Chondrocyte (in vitro differentiated cells): Measurements from ENCODE around the gene CST4. TPM values are rescaled to one million over a fixed set of nuclear protein-coding genes. Genes with fewer than 3 reads are reported as not detected.
"Not testable (repeated sequence)": the region's sequence is repeated elsewhere in the genome, so short reads cannot be mapped to it uniquely, and the experiment has no call there.

Experiments
- DNase-seq: peaks from one replicate; pipeline ENCODE4 v3.0.0; 2021; ENCODE audit warnings: mixed read lengths, low spot score
- H3K27ac Mint-ChIP-seq: one replicate; pipeline ENCODE4 v1.8.0; 2021; ENCODE audit warnings: mild to moderate bottlenecking, moderate library complexity, mixed read lengths; ENCODE audit not compliant: unreplicated experiment
- H3K27me3 Mint-ChIP-seq: 2 replicates; pipeline ENCODE4 v1.8.0; 2021; ENCODE audit warnings: low read depth, mixed read lengths
- H3K36me3 Mint-ChIP-seq: 2 replicates; pipeline ENCODE4 v1.8.0; 2021; ENCODE audit warnings: low read depth, mixed read lengths
- H3K4me1 Mint-ChIP-seq: 2 replicates; pipeline ENCODE4 v1.8.0; 2021; ENCODE audit warnings: low read depth, mild to moderate bottlenecking, mixed read lengths
- H3K4me3 Mint-ChIP-seq: one replicate; pipeline ENCODE4 v1.8.0; 2021; ENCODE audit warnings: mild to moderate bottlenecking, moderate library complexity, mixed read lengths; ENCODE audit not compliant: unreplicated experiment
- H3K9me3 Mint-ChIP-seq: 2 replicates; pipeline ENCODE4 v1.8.0; 2021; ENCODE audit warnings: low read depth, mixed read lengths
- total RNA-seq: library from RNA; stranded (reverse); gene quantifications from 3 replicates; pipeline ENCODE4 v1.2.1, GENCODE V29; 2021
- TF ChIP-seq, protein P1 (sequence below): fragments of 200-600 bp; sonication (generic); IDR thresholded peaks from 2 replicates; pipeline ENCODE4 v1.5.0; 2021; ENCODE audit warnings: antibody characterized with exemption, mild to moderate bottlenecking, moderate library complexity

Gene CST4
- total RNA-seq, 1 donor from 2014 or later = not detected

DNA sequence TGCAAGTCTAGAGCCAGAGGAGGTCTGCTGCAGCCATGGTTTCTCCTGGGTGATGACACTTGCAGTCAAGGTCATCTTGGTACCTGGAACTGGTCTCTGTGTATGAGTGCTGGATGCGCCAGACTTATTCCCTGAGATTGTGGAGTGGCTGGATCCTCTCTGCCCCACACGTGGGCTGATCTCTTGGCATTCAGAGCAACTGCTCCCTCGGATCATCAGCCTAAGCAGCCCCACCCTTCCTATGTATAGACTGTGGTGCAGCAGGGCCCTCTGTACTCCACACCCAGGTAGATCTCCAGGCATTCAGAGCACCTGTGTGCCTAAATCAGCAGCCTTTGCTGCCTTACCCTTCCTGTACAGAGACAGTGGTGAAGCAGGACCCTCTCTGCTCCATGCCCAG, 12.1 kb upstream of the CST4 start:
- peaks cover 34% of the 10 kb centered on the region for H3K27me3 Mint-ChIP-seq
- no peaks in the 10 kb centered on the region for H3K36me3 Mint-ChIP-seq
- no peak overlapping the region for H3K4me3 Mint-ChIP-seq
- TF ChIP-seq, protein P1, sequence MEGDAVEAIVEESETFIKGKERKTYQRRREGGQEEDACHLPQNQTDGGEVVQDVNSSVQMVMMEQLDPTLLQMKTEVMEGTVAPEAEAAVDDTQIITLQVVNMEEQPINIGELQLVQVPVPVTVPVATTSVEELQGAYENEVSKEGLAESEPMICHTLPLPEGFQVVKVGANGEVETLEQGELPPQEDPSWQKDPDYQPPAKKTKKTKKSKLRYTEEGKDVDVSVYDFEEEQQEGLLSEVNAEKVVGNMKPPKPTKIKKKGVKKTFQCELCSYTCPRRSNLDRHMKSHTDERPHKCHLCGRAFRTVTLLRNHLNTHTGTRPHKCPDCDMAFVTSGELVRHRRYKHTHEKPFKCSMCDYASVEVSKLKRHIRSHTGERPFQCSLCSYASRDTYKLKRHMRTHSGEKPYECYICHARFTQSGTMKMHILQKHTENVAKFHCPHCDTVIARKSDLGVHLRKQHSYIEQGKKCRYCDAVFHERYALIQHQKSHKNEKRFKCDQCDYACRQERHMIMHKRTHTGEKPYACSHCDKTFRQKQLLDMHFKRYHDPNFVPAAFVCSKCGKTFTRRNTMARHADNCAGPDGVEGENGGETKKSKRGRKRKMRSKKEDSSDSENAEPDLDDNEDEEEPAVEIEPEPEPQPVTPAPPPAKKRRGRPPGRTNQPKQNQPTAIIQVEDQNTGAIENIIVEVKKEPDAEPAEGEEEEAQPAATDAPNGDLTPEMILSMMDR = no peak
- H3K9me3 Mint-ChIP-seq = no peaks in the 10 kb centered on the region
- H3K27ac Mint-ChIP-seq = no peak overlapping the region
- DNase-seq = no peak
- H3K4me1 Mint-ChIP-seq = no peaks in the 10 kb centered on the region

DNA sequence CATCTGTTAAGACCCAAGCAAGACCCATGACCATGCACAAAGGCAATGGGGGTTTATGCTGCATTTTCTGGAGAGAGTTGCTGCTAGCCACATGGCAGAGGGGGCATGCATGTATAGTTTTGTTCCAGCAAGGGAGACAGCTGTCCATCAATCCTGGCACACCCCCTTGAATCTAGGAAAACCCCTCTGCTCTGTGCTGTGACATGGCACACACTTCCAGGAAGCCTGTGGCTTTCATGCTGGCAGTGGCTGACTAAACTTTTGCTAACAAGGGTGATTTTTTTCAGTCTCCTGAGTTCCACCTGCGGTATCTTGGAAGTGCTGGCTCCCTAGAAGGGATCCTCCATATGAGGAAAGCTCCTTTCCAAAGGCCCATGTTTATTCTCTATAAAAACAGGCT, 9.1 kb upstream of the CST4 start:
- H3K27me3 Mint-ChIP-seq = peaks cover 38% of the 10 kb centered on the region
- peaks cover 6% of the 10 kb centered on the region for H3K4me1 Mint-ChIP-seq
- no peak overlapping the region for H3K27ac Mint-ChIP-seq
- H3K36me3 Mint-ChIP-seq = no peaks in the 10 kb centered on the region
- no peak overlapping the region for H3K4me3 Mint-ChIP-seq
- H3K9me3 Mint-ChIP-seq = no peaks in the 10 kb centered on the region
- DNase-seq = no peak
- TF ChIP-seq, protein P1 = no peak

DNA sequence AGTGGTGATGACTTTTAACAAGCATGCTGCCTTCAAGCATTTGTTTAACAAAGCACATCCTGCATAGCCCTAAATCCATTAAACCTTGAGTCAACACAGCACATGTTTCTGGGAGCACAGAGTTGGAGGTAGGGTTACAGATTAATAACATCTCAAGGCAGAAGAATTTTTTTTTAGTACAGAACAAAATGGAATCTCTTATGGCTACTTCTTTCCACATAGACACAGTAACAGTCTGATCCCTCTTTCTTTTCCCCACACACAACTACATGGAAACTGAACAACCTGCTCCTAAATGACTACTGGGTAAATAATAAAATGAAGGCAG, 6.2 kb upstream of the CST4 start:
- not testable (repeated sequence) for H3K4me1 Mint-ChIP-seq, DNase-seq, H3K9me3 Mint-ChIP-seq, H3K27ac Mint-ChIP-seq, H3K4me3 Mint-ChIP-seq, H3K36me3 Mint-ChIP-seq
- peaks cover 33% of the 10 kb centered on the region for H3K27me3 Mint-ChIP-seq

DNA sequence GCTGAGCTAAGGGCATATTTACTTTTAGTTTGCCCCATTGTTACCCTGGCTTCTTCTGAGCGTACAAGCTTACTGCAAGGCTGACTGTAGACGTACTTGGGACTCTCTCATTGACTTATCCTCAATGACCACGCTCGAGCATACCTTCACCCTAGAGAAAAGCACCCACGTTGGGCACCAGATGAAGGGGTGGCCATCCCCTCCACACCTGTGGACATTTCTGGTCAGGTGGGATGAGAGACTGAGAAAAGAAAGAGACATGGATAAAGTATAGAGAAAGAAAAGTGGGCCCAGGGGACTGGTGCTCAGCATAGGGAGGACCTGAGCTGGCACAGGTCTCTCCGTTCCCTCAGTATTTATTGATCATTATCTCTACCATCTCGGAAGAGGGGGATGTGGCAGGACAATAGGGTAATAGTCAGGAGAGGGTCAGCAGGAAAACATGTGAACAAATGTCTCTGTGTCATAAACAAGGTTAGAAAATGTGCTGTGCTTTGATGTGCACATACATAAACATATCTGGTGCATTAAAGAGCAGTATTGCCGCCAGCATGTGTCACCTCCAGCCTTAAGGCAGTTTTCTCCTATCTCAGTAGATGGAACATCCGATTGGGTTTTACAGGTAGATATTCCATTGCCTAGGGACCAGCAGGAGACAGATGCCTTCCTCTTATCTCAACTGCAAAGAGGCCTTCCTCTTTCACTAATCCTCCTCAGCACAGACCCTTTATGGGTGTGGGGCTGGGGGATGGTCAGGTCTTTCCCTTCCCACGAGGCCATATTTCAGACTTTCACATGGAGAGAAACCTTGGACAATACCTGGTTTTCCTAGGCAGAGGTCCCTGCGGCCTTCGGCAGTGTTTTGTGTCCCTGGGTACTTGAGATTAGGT, 5.6 kb upstream of the CST4 start:
- H3K27ac Mint-ChIP-seq, H3K36me3 Mint-ChIP-seq, H3K9me3 Mint-ChIP-seq, H3K4me1 Mint-ChIP-seq, H3K4me3 Mint-ChIP-seq, DNase-seq: not testable (repeated sequence)
- peaks cover 32% of the 10 kb centered on the region for H3K27me3 Mint-ChIP-seq

DNA sequence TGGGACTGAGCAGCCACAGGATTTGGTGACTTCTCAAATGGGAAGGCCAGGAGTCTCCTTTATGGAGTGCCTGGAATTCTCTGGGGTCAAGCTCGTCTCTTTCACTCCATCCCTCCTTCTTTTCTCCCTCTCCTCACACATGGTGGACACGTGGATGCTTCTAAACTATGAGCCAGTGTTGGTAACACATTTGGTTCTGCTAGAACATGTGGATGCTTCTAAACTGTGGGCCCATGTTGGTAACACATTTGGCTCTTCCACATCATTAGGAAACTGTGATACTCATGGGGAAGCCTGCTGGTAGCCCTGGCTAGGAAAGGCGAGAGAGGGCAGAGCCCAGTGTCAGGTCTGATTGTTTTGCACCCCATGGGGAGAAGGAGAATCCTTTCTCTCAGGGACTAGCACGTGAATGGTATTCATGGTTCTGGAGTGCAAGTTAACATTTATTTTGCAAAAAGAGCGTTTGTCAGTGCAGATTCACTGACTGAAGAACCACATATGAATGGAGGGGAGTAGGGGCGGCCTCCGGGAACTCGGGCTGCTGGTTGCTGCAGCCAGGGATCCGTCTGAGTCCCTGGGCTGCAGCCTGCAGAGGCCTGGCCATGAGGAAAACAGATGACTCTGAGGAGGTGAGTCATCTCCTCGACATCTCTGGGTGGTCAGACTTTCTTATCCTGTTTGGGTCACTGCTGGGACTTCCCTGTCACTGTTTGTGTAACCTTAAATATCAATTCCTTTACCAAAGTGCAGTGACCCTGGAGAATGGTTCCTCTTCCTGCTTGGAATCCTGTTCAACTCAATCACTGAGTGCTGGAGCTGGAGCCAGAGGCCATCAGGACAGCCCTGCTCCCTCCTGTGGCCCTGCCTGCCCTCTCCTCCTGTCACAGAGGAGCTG, 4.1 kb upstream of the CST4 start:
- not testable (repeated sequence) for H3K4me3 Mint-ChIP-seq, H3K9me3 Mint-ChIP-seq, H3K4me1 Mint-ChIP-seq, H3K27ac Mint-ChIP-seq, DNase-seq, H3K36me3 Mint-ChIP-seq
- peaks cover 22% of the 10 kb centered on the region for H3K27me3 Mint-ChIP-seq

DNA sequence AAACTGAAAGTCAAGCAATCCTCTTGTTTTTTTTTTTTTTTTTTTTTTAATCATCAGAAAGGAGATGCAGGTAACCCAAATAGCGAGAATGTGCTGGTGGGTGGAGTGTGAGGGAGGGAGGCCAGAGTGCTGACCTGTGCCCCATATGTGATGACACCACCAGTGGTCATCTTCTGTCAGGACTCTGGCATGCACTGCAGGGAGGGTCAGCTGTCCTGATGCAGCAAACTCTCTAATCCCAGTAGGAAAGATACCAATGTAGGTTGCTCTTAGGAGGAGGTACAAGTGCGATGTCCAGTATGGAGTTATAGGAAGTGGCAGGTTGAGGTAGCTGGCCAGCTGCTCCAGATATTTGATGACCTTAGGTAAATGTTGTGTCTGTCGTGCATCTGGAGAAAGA, 2.8 kb upstream of the CST4 start:
- Mint-ChIP-seq H3K27ac (no peak overlapping the region), H3K4me3 (no peak overlapping the region), H3K9me3 (no peaks in the 10 kb centered on the region), H3K36me3 (no peaks in the 10 kb centered on the region), H3K27me3 (peaks cover 18% of the 10 kb centered on the region), H3K4me1 (peaks cover 8% of the 10 kb centered on the region)
- TF ChIP-seq, protein P1 = no peak
- no peak for DNase-seq
